NCI-H774 (cell line): ENCODE results near the gene PLBD1.

ENCODE experiments used
- DNase-seq: peaks from one replicate; lab custom pipeline; 2025; lab: John Stamatoyannopoulos, UW

Gene PLBD1

GRCh38 chr12:14567351-14568162, at the start of gene PLBD1:
Gene PLBD1 (minus strand): TSS chr12:14567883. CDS start chr12:14567696, 187 bp downstream.
- DNase-seq, result peak; percentile 50

- DNase-seq, result no peak
These were observed 47.0 kb upstream of the PLBD1 start for GRCh38 chr12:14614704-14615121.

- no peak for DNase-seq
These were observed 46.0 kb upstream of the PLBD1 start for GRCh38 chr12:14613718-14614117.

- DNase-seq, result peak; percentile 18
These were observed 45.3 kb upstream of the PLBD1 start for GRCh38 chr12:14612898-14613445.

GRCh38 chr12:14612250-14612649, 44.6 kb upstream of the PLBD1 start:
- no peak for DNase-seq

- DNase-seq, result no peak
These were observed 44.0 kb upstream of the PLBD1 start for GRCh38 chr12:14611640-14612203.

- DNase-seq, result no peak
These were observed 39.9 kb upstream of the PLBD1 start for GRCh38 chr12:14607568-14607967.

GRCh38 chr12:14605401-14605989, 37.8 kb upstream of the PLBD1 start:
- DNase-seq, result no peak

- peak; percentile 57 for DNase-seq
These were observed 34.2 kb upstream of the PLBD1 start for GRCh38 chr12:14601692-14602478.

- DNase-seq, result no peak
These were observed 29.8 kb upstream of the PLBD1 start for GRCh38 chr12:14597480-14597879.

GRCh38 chr12:14591719-14592118, 24.0 kb upstream of the PLBD1 start:
- DNase-seq, result no peak

- no peak for DNase-seq
These were observed 21.7 kb upstream of the PLBD1 start for GRCh38 chr12:14589169-14590004.

- DNase-seq, result no peak
These were observed 20.9 kb upstream of the PLBD1 start for GRCh38 chr12:14588571-14588970.

GRCh38 chr12:14578646-14579045, 11.0 kb upstream of the PLBD1 start:
- DNase-seq, result no peak

- no peak for DNase-seq
These were observed 9.7 kb upstream of the PLBD1 start for GRCh38 chr12:14577344-14577743.

- DNase-seq, result no peak
These were observed 9.2 kb upstream of the PLBD1 start for GRCh38 chr12:14576896-14577295.

GRCh38 chr12:14575585-14575984, 7.9 kb upstream of the PLBD1 start:
- no peak for DNase-seq

GRCh38 chr12:14573118-14573517, 5.4 kb upstream of the PLBD1 start:
- DNase-seq, result no peak

GRCh38 chr12:14572401-14572800, 4.7 kb upstream of the PLBD1 start:
- DNase-seq, result no peak

GRCh38 chr12:14571779-14572178, 4.1 kb upstream of the PLBD1 start:
- DNase-seq, result no peak

GRCh38 chr12:14570231-14570630, 2.5 kb upstream of the PLBD1 start:
- no peak for DNase-seq
